HG02610 (cell line): ENCODE measurements around the gene KIF12.
"Not testable (repeated sequence)": the region's sequence is repeated elsewhere in the genome, so short reads cannot be mapped to it uniquely, and the experiment has no call there.

Experiments
- ATAC-seq: cut with Tn5 transposase; IDR thresholded peaks from one replicate; pipeline ENCODE4 v1.9.1; 2021; ENCODE audit warnings: mild to moderate bottlenecking, moderate library complexity; ENCODE audit not compliant: unreplicated experiment

The KIF12 gene

DNA sequence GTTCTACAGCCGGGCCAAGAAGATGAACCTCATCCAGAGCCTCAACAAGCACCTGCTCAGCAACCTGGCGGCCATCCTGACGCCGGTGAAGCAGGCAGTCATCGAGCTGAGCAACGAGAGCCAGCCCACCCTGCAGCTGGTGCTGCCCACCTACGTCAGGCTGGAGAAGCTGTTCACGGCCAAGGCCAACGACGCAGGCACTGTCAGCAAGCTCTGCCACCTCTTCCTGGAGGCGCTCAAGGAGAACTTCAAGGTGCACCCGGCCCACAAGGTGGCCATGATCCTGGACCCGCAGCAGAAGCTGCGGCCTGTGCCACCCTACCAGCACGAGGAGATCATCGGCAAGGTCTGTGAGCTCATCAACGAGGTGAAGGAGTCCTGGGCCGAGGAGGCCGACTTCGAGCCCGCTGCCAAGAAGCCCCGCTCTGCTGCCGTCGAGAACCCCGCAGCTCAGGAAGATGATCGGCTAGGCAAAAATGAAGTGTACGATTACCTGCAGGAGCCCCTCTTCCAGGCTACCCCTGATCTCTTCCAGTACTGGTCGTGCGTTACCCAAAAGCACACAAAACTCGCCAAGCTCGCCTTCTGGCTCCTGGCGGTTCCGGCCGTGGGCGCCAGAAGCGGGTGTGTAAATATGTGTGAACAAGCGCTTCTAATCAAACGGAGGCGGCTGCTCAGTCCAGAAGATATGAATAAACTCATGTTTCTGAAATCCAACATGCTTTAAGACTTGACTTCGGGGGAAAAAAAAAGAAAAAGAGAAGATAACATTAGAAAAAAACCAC lies 49.5 kb downstream of the KIF12 start:
- no peak for ATAC-seq

DNA sequence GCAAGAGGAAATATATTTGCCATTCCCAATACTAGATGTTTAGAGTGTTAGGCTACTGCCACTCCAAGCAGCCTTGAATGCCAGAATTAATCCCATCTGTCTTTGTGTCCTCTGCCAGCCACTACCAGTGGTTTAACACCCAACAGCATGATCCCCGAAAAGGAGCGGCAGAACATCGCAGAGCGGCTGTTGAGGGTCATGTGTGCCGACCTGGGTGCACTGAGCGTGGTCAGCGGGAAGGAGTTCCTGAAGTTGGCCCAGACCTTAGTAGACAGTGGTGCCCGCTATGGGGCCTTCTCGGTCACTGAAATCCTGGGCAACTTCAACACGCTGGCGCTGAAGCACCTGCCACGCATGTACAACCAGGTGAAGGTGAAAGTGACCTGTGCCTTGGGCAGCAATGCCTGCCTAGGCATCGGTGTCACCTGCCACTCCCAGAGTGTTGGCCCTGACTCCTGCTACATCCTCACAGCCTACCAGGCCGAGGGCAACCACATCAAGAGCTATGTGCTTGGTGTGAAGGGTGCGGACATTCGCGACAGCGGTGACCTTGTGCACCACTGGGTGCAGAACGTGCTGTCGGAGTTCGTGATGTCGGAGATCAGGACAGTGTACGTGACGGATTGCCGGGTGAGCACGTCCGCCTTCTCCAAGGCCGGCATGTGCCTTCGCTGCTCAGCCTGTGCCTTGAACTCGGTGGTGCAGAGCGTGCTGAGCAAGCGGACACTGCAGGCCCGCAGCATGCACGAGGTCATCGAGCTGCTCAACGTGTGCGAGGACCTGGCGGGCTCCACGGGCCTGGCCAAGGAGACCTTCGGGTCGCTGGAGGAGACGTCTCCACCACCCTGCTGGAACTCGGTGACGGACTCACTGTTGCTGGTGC lies 50.3 kb downstream of the KIF12 start:
- no peak for ATAC-seq

DNA sequence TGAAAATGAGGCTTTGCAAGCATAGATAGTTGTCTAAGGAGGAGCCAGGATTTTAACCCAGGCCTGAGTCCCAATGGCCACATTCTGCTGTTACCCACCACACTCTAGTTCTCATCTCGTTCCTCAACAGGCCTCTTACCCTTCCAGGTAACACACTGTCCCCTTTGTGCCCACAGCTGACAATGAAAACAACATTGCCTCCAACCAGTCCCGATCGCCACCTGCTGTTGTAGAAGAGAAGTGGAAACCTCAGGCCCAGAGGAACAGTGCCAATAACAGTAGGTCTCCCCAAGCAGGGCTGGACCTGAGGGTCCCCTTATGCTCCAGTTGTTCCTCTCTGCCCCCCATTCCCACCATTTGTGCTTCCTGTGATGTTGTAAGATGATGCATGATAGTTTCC lies 51.4 kb downstream of the KIF12 start:
- no peak for ATAC-seq

GRCh38 chr9:114046875-114047274 lies 52.2 kb downstream of the KIF12 start:
- no peak for ATAC-seq

DNA sequence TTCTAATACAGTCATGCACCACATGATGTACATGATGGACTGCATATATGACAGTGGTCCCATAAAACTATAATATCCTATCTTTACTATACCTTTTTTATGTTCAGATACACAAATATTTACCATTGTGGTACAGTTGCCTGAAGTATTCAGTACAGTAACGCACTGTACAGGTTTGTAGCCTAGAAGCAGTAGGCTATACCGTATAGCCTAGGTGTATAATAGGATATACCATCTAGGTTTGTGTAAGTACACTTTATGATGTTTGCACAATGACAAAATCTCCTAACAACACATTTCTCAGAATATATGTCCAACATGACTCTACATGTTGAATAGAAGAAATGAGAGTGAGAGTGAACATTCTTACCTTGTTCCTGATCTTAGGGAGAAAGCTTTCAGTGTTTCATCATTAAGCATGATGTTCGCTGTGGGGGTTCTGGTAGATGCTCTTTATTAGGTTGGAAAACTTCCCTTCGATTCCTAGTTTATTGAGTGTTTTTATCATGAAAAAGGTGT lies 52.8 kb downstream of the KIF12 start:
- no peak for ATAC-seq

- not testable (repeated sequence) for ATAC-seq
Measured at GRCh38 chr9:114043660-114044059, 55.4 kb downstream of the KIF12 start.
